H9 (cell line): Measurements from ENCODE around the gene MTMR3. TPM values are rescaled to one million over a fixed set of nuclear protein-coding genes. Genes with fewer than 3 reads are reported as not detected.

ENCODE experiments used
- DNase-seq: peaks from one replicate; pipeline ENCODE4 v3.0.0-alpha.2; 2017
- H2AFZ ChIP-seq: one replicate; pipeline ENCODE4 v1.6.1; 2013; ENCODE audit warnings: mild to moderate bottlenecking, low read length, control low read depth, moderate library complexity
- H2AK5ac ChIP-seq: 2 replicates; pipeline ENCODE4 v1.6.1; 2013; ENCODE audit warnings: low read length, control low read depth, mixed read lengths; ENCODE audit not compliant: insufficient read length
- H2BK120ac ChIP-seq: one replicate; pipeline ENCODE4 v1.6.1; 2013; ENCODE audit warnings: low read depth, mild to moderate bottlenecking, low read length, control low read depth, inconsistent platforms; ENCODE audit not compliant: poor library complexity, severe bottlenecking
- H2BK12ac ChIP-seq: 2 replicates; pipeline ENCODE4 v1.6.1; 2013; ENCODE audit warnings: low read length, control low read depth, mixed read lengths, low read depth; ENCODE audit not compliant: insufficient read length
- H2BK15ac ChIP-seq: 2 replicates; pipeline ENCODE4 v1.6.1; 2013; ENCODE audit warnings: low read depth, low read length, control low read depth
- H2BK20ac ChIP-seq: one replicate; pipeline ENCODE4 v1.6.1; 2013; ENCODE audit warnings: low read depth, mild to moderate bottlenecking, low read length, control low read depth, inconsistent platforms; ENCODE audit not compliant: poor library complexity, severe bottlenecking
- H2BK5ac ChIP-seq: 2 replicates; pipeline ENCODE4 v1.6.1; 2013; ENCODE audit warnings: low read length, control low read depth, mixed read lengths; ENCODE audit not compliant: insufficient read length
- H3K14ac ChIP-seq: 2 replicates; pipeline ENCODE4 v1.6.1; 2013; ENCODE audit warnings: low read length, control low read depth; ENCODE audit not compliant: insufficient read depth
- H3K18ac ChIP-seq: 2 replicates; pipeline ENCODE4 v1.6.1; 2013; ENCODE audit warnings: low read depth, mild to moderate bottlenecking, mixed read lengths, low read length, control low read depth; ENCODE audit not compliant: insufficient read length
- H3K23ac ChIP-seq: 2 replicates; pipeline ENCODE4 v1.6.1; 2013; ENCODE audit warnings: low read length, control low read depth, mixed read lengths, low read depth; ENCODE audit not compliant: insufficient read length
- H3K23me2 ChIP-seq: 2 replicates; pipeline ENCODE4 v1.6.1; 2013; ENCODE audit warnings: low read depth, mild to moderate bottlenecking, mixed read lengths, low read length, control low read depth; ENCODE audit not compliant: insufficient read length, poor library complexity, severe bottlenecking
- H3K27ac ChIP-seq: 2 replicates; pipeline ENCODE4 v1.5.1; 2013; ENCODE audit warnings: low read length, control low read depth, mixed read lengths, low read depth; ENCODE audit not compliant: insufficient read length
- H3K27me3 ChIP-seq: 2 replicates; pipeline ENCODE4 v1.6.1; 2013; ENCODE audit warnings: low read length, control low read depth, inconsistent platforms; ENCODE audit not compliant: insufficient read depth
- H3K4ac ChIP-seq: 2 replicates; pipeline ENCODE4 v1.6.1; 2013; ENCODE audit warnings: low read depth, mild to moderate bottlenecking, control low read depth, inconsistent platforms, low read length, moderate library complexity
- H3K4me1 ChIP-seq: 2 replicates; pipeline ENCODE4 v1.6.1; 2013; ENCODE audit warnings: low read length, control low read depth, inconsistent platforms; ENCODE audit not compliant: insufficient read depth
- H3K4me2 ChIP-seq: 2 replicates; pipeline ENCODE4 v1.6.1; 2013; ENCODE audit warnings: low read length, control low read depth, mixed read lengths; ENCODE audit not compliant: insufficient read length, insufficient read depth
- H3K56ac ChIP-seq: 2 replicates; pipeline ENCODE4 v1.6.1; 2013; ENCODE audit warnings: low read depth, mild to moderate bottlenecking, mixed read lengths, low read length, control low read depth; ENCODE audit not compliant: insufficient read length
- H3K79me1 ChIP-seq: 2 replicates; pipeline ENCODE4 v1.6.1; 2013; ENCODE audit warnings: low read depth, mild to moderate bottlenecking, moderate library complexity, low read length, control low read depth, inconsistent platforms; ENCODE audit not compliant: insufficient read depth, poor library complexity, severe bottlenecking
- H3K79me2 ChIP-seq: 2 replicates; pipeline ENCODE4 v1.6.1; 2013; ENCODE audit warnings: low read length, control low read depth, inconsistent platforms; ENCODE audit not compliant: insufficient read depth
- H3K9ac ChIP-seq: 2 replicates; pipeline ENCODE4 v1.6.1; 2013; ENCODE audit warnings: low read length, control low read depth, mixed read lengths; ENCODE audit not compliant: insufficient read length; ENCODE audit errors: extremely low read depth
- H3K9me3 ChIP-seq: one replicate; pipeline ENCODE4 v1.6.1; 2013; ENCODE audit warnings: low read depth, low read length, inconsistent platforms; ENCODE audit not compliant: control insufficient read depth
- H3T11ph ChIP-seq: one replicate; pipeline ENCODE4 v1.6.1; 2013; ENCODE audit warnings: mild to moderate bottlenecking, low read length, control low read depth, inconsistent platforms
- H4K20me1 ChIP-seq: one replicate; pipeline ENCODE4 v1.6.1; 2013; ENCODE audit not compliant: control insufficient read depth, insufficient read length, insufficient read depth
- H4K5ac ChIP-seq: 2 replicates; pipeline ENCODE4 v1.6.1; 2013; ENCODE audit warnings: low read depth, mild to moderate bottlenecking, mixed read lengths, low read length, control low read depth; ENCODE audit not compliant: insufficient read length
- H4K8ac ChIP-seq: replicated peaks from 2 replicates; pipeline ENCODE4 v1.6.1; 2013; ENCODE audit warnings: low read length, control low read depth, mixed read lengths, low read depth; ENCODE audit not compliant: insufficient read length
- H4K91ac ChIP-seq: 2 replicates; pipeline ENCODE4 v1.6.1; 2013; ENCODE audit warnings: low read depth, mild to moderate bottlenecking, moderate library complexity, mixed read lengths, low read length, control low read depth; ENCODE audit not compliant: insufficient read length
- H3K27ac Mint-ChIP-seq, 3 experiments: 2 replicates in 2 of 3; 3 replicates in 1 of 3; pipeline ENCODE4 v1.8.0; 2020 to 2021; ENCODE audit warnings: mixed read lengths in 3 of 3, mild to moderate bottlenecking in 1 of 3, moderate library complexity in 1 of 3
- H3K27me3 Mint-ChIP-seq: 2 replicates; pipeline ENCODE4 v1.8.0; 2021; ENCODE audit warnings: low read depth, mild to moderate bottlenecking, moderate library complexity, mixed read lengths
- H3K36me3 Mint-ChIP-seq, 3 experiments: 2 replicates in 2 of 3; 3 replicates in 1 of 3; pipeline ENCODE4 v1.8.0; 2020 to 2021; ENCODE audit warnings: low read depth in 3 of 3, mixed read lengths in 3 of 3; ENCODE audit not compliant: insufficient read depth in 1 of 3
- H3K4me1 Mint-ChIP-seq, 2 experiments: 2 replicates each; pipeline ENCODE4 v1.8.0; 2020; ENCODE audit warnings: mixed read lengths in 2 of 2
- H3K4me3 Mint-ChIP-seq, 2 experiments: 2 replicates in 1 of 2; 3 replicates in 1 of 2; pipeline ENCODE4 v1.8.0; 2020 to 2021; ENCODE audit warnings: mild to moderate bottlenecking in 2 of 2, mixed read lengths in 2 of 2, moderate library complexity in 1 of 2
- H3K9me3 Mint-ChIP-seq, 2 experiments: 2 replicates in 1 of 2; 3 replicates in 1 of 2; pipeline ENCODE4 v1.8.0; 2020; ENCODE audit warnings: mild to moderate bottlenecking in 2 of 2, mixed read lengths in 2 of 2, moderate library complexity in 1 of 2
- CTCF ChIP-seq: fragments of 200-600 bp; sonication (generic); conservative IDR thresholded peaks from 3 replicates; pipeline ENCODE4 v1.8.0; 2021; ENCODE audit warnings: antibody characterized with exemption, mild to moderate bottlenecking
- WGBS: extraction: QIAGEN DNeasy Blood & Tissue Kit; methylation state at CpG from one replicate; pipeline ENCODE4 v1.1.7; 2013; ENCODE audit warnings: missing lambda C conversion rate, low lambda C conversion rate, mixed read lengths; ENCODE audit not compliant: insufficient read length; ENCODE audit errors: extremely low coverage; 5-methylcytosine and 5-hydroxymethylcytosine counted together
- total RNA-seq: library from RNA; stranded (reverse); gene quantifications from 2 replicates; pipeline ENCODE4 v1.2.1, GENCODE V29; 2021

MTMR3 gene
- total RNA-seq, 1 experiment from 2014 or later = 19.8 TPM

GRCh38 chr22:29860006-29860766 is 22.8 kb upstream of the MTMR3 start:
- Mint-ChIP-seq H3K4me1 (no peaks in the 10 kb centered on the region), H3K27ac (no peak overlapping the region), H3K4me3 (no peak overlapping the region), H3K27me3 (no peaks in the 10 kb centered on the region; the same call in 1 of the 2 replicates), H3K36me3 (no peaks in the 10 kb centered on the region), H3K9me3 (no peaks in the 10 kb centered on the region; a peak in 1 of 5 replicates)
- H4K8ac ChIP-seq = no peak overlapping the region
- no peak for TF ChIP-seq CTCF
- H3K4me2 ChIP-seq = no peak overlapping the region
- no peak overlapping the region for H4K5ac ChIP-seq
- no peaks in the 10 kb centered on the region; the same call in 1 of the 2 replicates for H3K79me2 ChIP-seq
- no peak overlapping the region for H2BK120ac ChIP-seq
- H3K14ac ChIP-seq = no peak overlapping the region
- H2BK5ac ChIP-seq = no peak overlapping the region
- H3T11ph ChIP-seq = no peak overlapping the region
- H2AK5ac ChIP-seq = no peak overlapping the region
- H3K23ac ChIP-seq = no peak overlapping the region
- no peak overlapping the region for H2BK15ac ChIP-seq
- no peaks in the 10 kb centered on the region for H3K27me3 ChIP-seq
- no peaks in the 10 kb centered on the region for H3K79me1 ChIP-seq
- no peak overlapping the region for H2BK20ac ChIP-seq
- H4K91ac ChIP-seq = no peak overlapping the region
- no peaks in the 10 kb centered on the region for H3K9me3 ChIP-seq
- no peak for DNase-seq
- no peaks in the 10 kb centered on the region for H3K4me1 ChIP-seq
- H3K9ac ChIP-seq = no peak overlapping the region
- no peak overlapping the region for H2BK12ac ChIP-seq
- H3K56ac ChIP-seq = no peak overlapping the region
- no CpG with 5 or more reads among the region's 2 CpGs for WGBS
- H2AFZ ChIP-seq = no peak overlapping the region
- H4K20me1 ChIP-seq = no peaks in the 10 kb centered on the region
- no peak overlapping the region for H3K18ac ChIP-seq
- no peak overlapping the region for H3K27ac ChIP-seq
- no peak overlapping the region for H3K4ac ChIP-seq
- H3K23me2 ChIP-seq = no peaks in the 10 kb centered on the region
